ENCODE data around the gene NPHS1. TPM values are rescaled to one million over a fixed set of nuclear protein-coding genes. Genes with fewer than 3 reads are reported as not detected.
A peak's percentile ranks its signal among the peaks of the same experiment; 100 is the strongest.

Gene NPHS1
- total RNA-seq, 1 donor, result not detected

- TF ChIP-seq CTCF (IDR thresholded peaks at IDR 0.05; ENCODE audit: insufficient read depth, low read length), result no peak
- no peak for DNase-seq (ENCODE audit: low read depth)
- no peak overlapping the region for H3K4me3 ChIP-seq (ENCODE audit: low read depth, low read length)
Observed at GRCh38 chr19:35885904-35886303, 33.6 kb upstream of the NPHS1 start.

- H3K4me3 ChIP-seq (ENCODE audit: low read depth, low read length), result no peak overlapping the region
- DNase-seq (ENCODE audit: low read depth), result no peak
- no peak for TF ChIP-seq CTCF (IDR thresholded peaks at IDR 0.05; ENCODE audit: insufficient read depth, low read length)
Observed at GRCh38 chr19:35885225-35885738, 33.0 kb upstream of the NPHS1 start.

GRCh38 chr19:35883882-35884281 lies 31.6 kb upstream of the NPHS1 start:
- TF ChIP-seq CTCF (IDR thresholded peaks at IDR 0.05; ENCODE audit: insufficient read depth, low read length), result no peak
- H3K4me3 ChIP-seq (ENCODE audit: low read depth, low read length), result no peak overlapping the region
- DNase-seq (ENCODE audit: low read depth), result no peak

GRCh38 chr19:35882114-35882832 lies 30.0 kb upstream of the NPHS1 start:
- no peak overlapping the region for H3K4me3 ChIP-seq (ENCODE audit: low read depth, low read length)
- DNase-seq (ENCODE audit: low read depth), result peak; percentile 89
- TF ChIP-seq CTCF (IDR thresholded peaks at IDR 0.05; ENCODE audit: insufficient read depth, low read length), result peak; percentile 54

- H3K4me3 ChIP-seq (ENCODE audit: low read depth, low read length), result no peak overlapping the region
- DNase-seq (ENCODE audit: low read depth), result peak; percentile 83
- no peak for TF ChIP-seq CTCF (IDR thresholded peaks at IDR 0.05; ENCODE audit: insufficient read depth, low read length)
Observed at GRCh38 chr19:35879770-35880317, 27.5 kb upstream of the NPHS1 start.

GRCh38 chr19:35879068-35879467 lies 26.8 kb upstream of the NPHS1 start:
- no peak for DNase-seq (ENCODE audit: low read depth)
- no peak for TF ChIP-seq CTCF (IDR thresholded peaks at IDR 0.05; ENCODE audit: insufficient read depth, low read length)
- no peak overlapping the region for H3K4me3 ChIP-seq (ENCODE audit: low read depth, low read length)
